Mesendoderm (in vitro differentiated cells): ENCODE results near the gene NUDT3.
A peak's percentile ranks its signal among the peaks of the same experiment; 100 is the strongest.

Experiments used
- DNase-seq: peaks from one replicate; pipeline ENCODE4 v3.0.0; 2013
- H2AK5ac ChIP-seq: 2 replicates; pipeline ENCODE4 v1.6.1; 2013; ENCODE audit warnings: low read length, inconsistent platforms
- H2BK120ac ChIP-seq: 2 replicates; pipeline ENCODE4 v1.6.1; 2013; ENCODE audit warnings: low read depth, mild to moderate bottlenecking, low read length, moderate library complexity, mixed read lengths
- H2BK15ac ChIP-seq: replicated peaks from 2 replicates; pipeline ENCODE4 v1.6.1; 2013; ENCODE audit warnings: low read depth, mild to moderate bottlenecking, moderate library complexity
- H2BK5ac ChIP-seq: 2 replicates; pipeline ENCODE4 v1.6.1; 2013; ENCODE audit warnings: low read length, inconsistent platforms
- H3K18ac ChIP-seq: 2 replicates; pipeline ENCODE4 v1.6.1; 2013; ENCODE audit warnings: mild to moderate bottlenecking, low read length, mixed read lengths
- H3K23ac ChIP-seq: one replicate; pipeline ENCODE4 v1.6.1; 2013; ENCODE audit warnings: low read length
- H3K27ac ChIP-seq: 2 replicates; pipeline ENCODE4 v1.5.1; 2013; ENCODE audit warnings: low read depth, mild to moderate bottlenecking, inconsistent platforms, low read length, moderate library complexity
- H3K27me3 ChIP-seq: 2 replicates; pipeline ENCODE4 v1.6.1; 2013; ENCODE audit warnings: low read length, control low read depth, mild to moderate bottlenecking, inconsistent platforms; ENCODE audit not compliant: insufficient read depth, poor library complexity
- H3K36me3 ChIP-seq: 2 replicates; pipeline ENCODE4 v1.6.1; 2013; ENCODE audit warnings: low read length, inconsistent platforms; ENCODE audit not compliant: control insufficient read depth, insufficient read depth
- H3K4ac ChIP-seq: one replicate; pipeline ENCODE4 v1.6.1; 2013; ENCODE audit warnings: low read depth, mild to moderate bottlenecking, low read length, moderate library complexity
- H3K4me1 ChIP-seq: 2 replicates; pipeline ENCODE4 v1.6.1; 2013; ENCODE audit warnings: low read depth, low read length, inconsistent platforms; ENCODE audit not compliant: control insufficient read depth
- H3K4me2 ChIP-seq: 2 replicates; pipeline ENCODE4 v1.6.1; 2013; ENCODE audit warnings: low read length
- H3K4me3 ChIP-seq: 2 replicates; pipeline ENCODE4 v1.5.1; 2013; ENCODE audit warnings: mild to moderate bottlenecking, low read length
- H3K56ac ChIP-seq: one replicate; pipeline ENCODE4 v1.6.1; 2013; ENCODE audit warnings: low read length
- H3K79me1 ChIP-seq: 2 replicates; pipeline ENCODE4 v1.6.1; 2013; ENCODE audit warnings: low read length, inconsistent platforms
- H3K79me2 ChIP-seq: 2 replicates; pipeline ENCODE4 v1.6.1; 2013; ENCODE audit warnings: mild to moderate bottlenecking, low read length; ENCODE audit not compliant: control insufficient read depth, insufficient read depth
- H3K9ac ChIP-seq: 2 replicates; pipeline ENCODE4 v1.6.1; 2013; ENCODE audit warnings: low read length, inconsistent platforms
- H4K5ac ChIP-seq: one replicate; pipeline ENCODE4 v1.6.1; 2013; ENCODE audit warnings: low read length
- H4K8ac ChIP-seq: one replicate; pipeline ENCODE4 v1.6.1; 2013; ENCODE audit warnings: low read depth, mild to moderate bottlenecking, control low read depth, low read length, moderate library complexity
- WGBS: extraction: QIAGEN DNeasy Blood & Tissue Kit; methylation state at CpG from one replicate; pipeline ENCODE4 v1.1.7; 2013; ENCODE audit warnings: low lambda C conversion rate, missing lambda C conversion rate; ENCODE audit not compliant: insufficient coverage; ENCODE audit errors: extremely low coverage; 5-methylcytosine and 5-hydroxymethylcytosine counted together

The NUDT3 gene

DNA sequence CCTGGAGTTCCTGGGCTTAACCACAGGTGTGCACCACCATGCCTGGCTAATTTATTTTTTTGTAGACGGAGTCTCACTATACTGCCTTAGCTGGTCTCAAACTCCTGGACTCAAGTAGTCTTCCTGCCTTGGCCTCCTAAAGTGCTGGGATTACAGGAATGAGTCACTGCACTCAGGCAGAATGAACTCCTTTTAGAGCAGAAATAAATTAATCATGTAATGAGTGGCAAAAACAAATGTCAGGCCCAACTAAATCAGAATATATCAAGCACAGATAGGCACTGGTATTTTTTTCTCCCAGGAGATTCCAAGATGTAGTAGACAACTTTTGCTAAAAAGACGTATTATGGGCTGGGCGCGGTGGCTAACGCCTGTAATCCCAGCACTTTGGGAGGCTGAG is 30.8 kb upstream of the NUDT3 start:
- Histone ChIP-seq H2BK15ac (no peak overlapping the region), H3K18ac (peak overlapping the region; percentile 8), H4K8ac (no peak overlapping the region), H2BK120ac (no peak overlapping the region), H3K23ac (no peak overlapping the region), H2AK5ac (no peak overlapping the region), H3K27ac (no peak overlapping the region), H2BK5ac (no peak overlapping the region), H4K5ac (no peak overlapping the region), H3K4me2 (no peak overlapping the region), H3K4ac (no peak overlapping the region), H3K9ac (peak overlapping the region; percentile 100), H3K79me2 (peaks cover 32% of the 10 kb centered on the region), H3K79me1 (peaks cover 16% of the 10 kb centered on the region), H3K36me3 (peaks cover 34% of the 10 kb centered on the region), H3K27me3 (no peaks in the 10 kb centered on the region), H3K4me3 (no peak overlapping the region), H3K56ac (no peak overlapping the region), H3K4me1 (peaks cover 4% of the 10 kb centered on the region)
- no peak for DNase-seq
- no CpG with 5 or more reads among the region's 5 CpGs for WGBS

DNA sequence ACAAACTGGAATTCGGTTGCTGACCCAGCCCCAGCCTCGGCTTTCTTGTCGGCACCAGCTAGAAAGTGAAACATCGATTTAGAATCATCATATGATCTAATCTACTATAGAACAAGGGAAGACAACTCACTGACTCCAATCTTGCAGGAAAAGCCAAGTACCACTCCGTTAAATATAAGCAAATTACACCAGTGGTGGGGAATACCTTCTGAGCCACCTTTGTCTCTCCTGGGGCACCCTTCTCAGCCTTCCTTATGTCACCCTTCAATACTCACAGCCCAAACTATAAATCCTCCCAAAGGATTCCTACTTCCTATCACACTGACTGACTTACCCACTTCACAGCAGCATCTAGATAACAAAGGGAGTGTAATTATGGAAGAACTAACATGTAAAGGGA is 25.9 kb upstream of the NUDT3 start:
- H3K79me1 ChIP-seq: peaks cover 6% of the 10 kb centered on the region
- H3K9ac ChIP-seq: no peak overlapping the region
- no peak overlapping the region for H3K56ac ChIP-seq
- H2BK15ac ChIP-seq: no peak overlapping the region
- no peak overlapping the region for H3K27ac ChIP-seq
- H3K4me3 ChIP-seq: no peak overlapping the region
- no peaks in the 10 kb centered on the region for H3K4me1 ChIP-seq
- no peaks in the 10 kb centered on the region for H3K27me3 ChIP-seq
- H2BK5ac ChIP-seq: no peak overlapping the region
- H2AK5ac ChIP-seq: no peak overlapping the region
- H2BK120ac ChIP-seq: no peak overlapping the region
- no peak overlapping the region for H3K4ac ChIP-seq
- no peak overlapping the region for H4K5ac ChIP-seq
- H3K79me2 ChIP-seq: peaks cover 10% of the 10 kb centered on the region
- no peak overlapping the region for H3K4me2 ChIP-seq
- no peak overlapping the region for H3K18ac ChIP-seq
- DNase-seq: no peak
- H3K36me3 ChIP-seq: peaks cover 34% of the 10 kb centered on the region
- WGBS: no CpG with 5 or more reads among the region's 5 CpGs
- no peak overlapping the region for H3K23ac ChIP-seq
- no peak overlapping the region for H4K8ac ChIP-seq

DNA sequence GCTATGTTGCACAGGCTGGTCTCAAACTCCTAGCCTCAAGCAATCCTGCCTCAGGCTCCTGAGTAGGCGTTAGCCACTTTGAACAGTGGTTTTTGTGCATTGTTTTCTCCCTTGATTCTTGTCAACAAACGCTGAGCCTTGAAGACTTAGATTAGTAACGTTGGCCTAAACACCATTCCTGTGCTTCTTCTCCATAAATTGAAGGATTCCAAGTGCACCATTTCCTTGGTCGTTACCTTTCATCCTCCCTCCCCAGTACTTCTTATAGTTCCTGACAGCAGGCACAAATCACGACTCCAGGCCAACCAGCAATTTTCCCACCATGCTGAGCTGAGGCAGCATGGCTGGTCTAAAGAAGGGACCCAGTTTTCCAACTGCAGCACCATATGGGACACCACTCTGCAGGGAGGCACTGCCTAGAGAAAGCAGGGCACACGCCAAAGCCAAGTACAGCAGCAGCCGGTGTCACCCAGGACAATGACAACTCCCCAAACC is 24.5 kb upstream of the NUDT3 start:
- Histone ChIP-seq H4K5ac (no peak overlapping the region), H3K56ac (no peak overlapping the region), H3K9ac (no peak overlapping the region), H3K79me1 (peaks cover 4% of the 10 kb centered on the region), H2BK120ac (no peak overlapping the region), H2BK15ac (no peak overlapping the region), H3K27me3 (no peaks in the 10 kb centered on the region), H2BK5ac (no peak overlapping the region), H3K4me2 (no peak overlapping the region), H3K27ac (no peak overlapping the region), H3K4ac (no peak overlapping the region), H2AK5ac (no peak overlapping the region), H3K4me1 (no peaks in the 10 kb centered on the region), H3K4me3 (no peak overlapping the region), H3K18ac (no peak overlapping the region), H3K36me3 (peaks cover 27% of the 10 kb centered on the region), H4K8ac (no peak overlapping the region), H3K23ac (no peak overlapping the region), H3K79me2 (peaks cover 2% of the 10 kb centered on the region)
- WGBS: no CpG with 5 or more reads among the region's 7 CpGs
- DNase-seq: no peak

DNA sequence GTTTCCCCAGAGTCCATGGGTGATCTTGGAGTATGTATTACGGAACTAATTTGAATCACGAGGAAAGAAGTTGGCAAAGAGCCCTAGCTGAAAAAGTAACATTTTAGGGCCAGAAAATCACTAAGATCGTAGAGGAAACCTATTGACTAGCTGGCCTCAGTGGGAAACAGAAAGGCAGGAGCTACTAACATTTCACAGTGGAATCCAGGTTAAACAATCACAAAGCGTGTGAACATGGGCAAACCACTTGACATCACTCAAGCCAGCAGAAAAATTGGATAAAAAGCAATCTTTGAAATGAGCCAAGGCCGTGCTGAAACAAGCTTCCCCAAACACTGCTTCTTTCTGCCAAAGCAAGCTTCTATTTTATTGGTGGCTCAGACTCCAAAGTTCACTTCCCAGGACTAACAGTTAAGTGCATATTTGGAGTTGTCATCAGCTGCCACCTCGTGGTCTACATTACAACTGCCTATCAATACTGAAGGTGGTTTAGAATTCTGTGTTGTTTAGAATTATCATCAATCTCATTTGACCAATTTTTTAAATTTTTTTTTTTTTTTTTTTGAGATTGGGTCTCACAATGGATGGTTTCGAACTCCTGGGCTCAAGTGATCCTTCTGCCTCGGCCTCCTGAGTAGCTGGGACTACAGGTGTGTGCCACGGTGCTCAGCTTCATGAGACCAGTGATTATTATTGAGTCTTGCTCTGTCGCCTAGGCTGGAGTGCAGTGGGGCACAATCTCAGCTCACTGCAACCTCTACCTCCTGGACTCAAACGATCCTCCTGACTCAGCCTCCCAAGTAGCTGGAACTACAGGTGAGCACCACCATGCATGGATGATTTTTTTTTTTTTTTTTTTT is 22.8 kb upstream of the NUDT3 start:
- H3K79me1 ChIP-seq: peaks cover 2% of the 10 kb centered on the region
- no peak overlapping the region for H2AK5ac ChIP-seq
- H4K8ac ChIP-seq: no peak overlapping the region
- H3K27ac ChIP-seq: no peak overlapping the region
- H2BK5ac ChIP-seq: no peak overlapping the region
- H3K4ac ChIP-seq: no peak overlapping the region
- no peak overlapping the region for H4K5ac ChIP-seq
- H3K4me2 ChIP-seq: no peak overlapping the region
- no CpG with 5 or more reads among the region's 11 CpGs for WGBS
- no peaks in the 10 kb centered on the region for H3K79me2 ChIP-seq
- no peak overlapping the region for H3K9ac ChIP-seq
- no peak overlapping the region for H3K23ac ChIP-seq
- DNase-seq: peak; percentile 48
- H3K36me3 ChIP-seq: peaks cover 18% of the 10 kb centered on the region
- no peak overlapping the region for H2BK15ac ChIP-seq
- no peak overlapping the region for H3K18ac ChIP-seq
- no peak overlapping the region for H3K56ac ChIP-seq
- no peaks in the 10 kb centered on the region for H3K4me1 ChIP-seq
- H3K4me3 ChIP-seq: no peak overlapping the region
- H3K27me3 ChIP-seq: no peaks in the 10 kb centered on the region
- H2BK120ac ChIP-seq: no peak overlapping the region

DNA sequence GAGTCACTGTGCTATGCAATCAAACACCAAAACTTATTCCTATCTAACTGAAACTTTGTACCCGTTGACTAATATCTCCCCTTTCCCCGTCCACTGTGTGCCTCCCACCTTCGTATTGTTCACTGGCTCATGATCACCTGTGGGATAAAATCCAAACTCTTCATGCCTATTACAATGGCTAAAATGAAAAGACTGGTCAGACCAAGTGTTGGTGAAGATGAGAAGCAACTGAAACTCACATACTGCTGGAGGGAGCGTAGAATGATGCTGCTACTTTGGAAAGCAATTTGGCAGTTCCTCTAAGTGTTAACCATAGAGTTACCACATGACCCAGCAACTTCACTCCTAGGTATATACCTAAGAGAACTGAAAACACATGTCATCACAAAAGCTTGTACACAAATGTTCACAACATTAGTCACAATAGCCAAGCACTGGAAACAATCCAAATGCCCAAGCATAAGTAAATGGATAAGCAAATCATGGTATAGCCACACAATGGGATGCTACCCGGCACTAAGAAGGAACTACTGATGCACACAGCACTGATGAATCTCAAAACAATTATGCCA is 20.3 kb upstream of the NUDT3 start:
- Histone ChIP-seq H4K5ac (no peak overlapping the region), H3K27me3 (no peaks in the 10 kb centered on the region), H3K4me2 (no peak overlapping the region), H3K18ac (no peak overlapping the region), H3K36me3 (peaks cover 8% of the 10 kb centered on the region), H2BK15ac (no peak overlapping the region), H3K27ac (no peak overlapping the region), H3K79me1 (no peaks in the 10 kb centered on the region), H3K4me3 (no peak overlapping the region), H3K9ac (no peak overlapping the region), H4K8ac (no peak overlapping the region), H2BK120ac (no peak overlapping the region), H2BK5ac (no peak overlapping the region), H3K79me2 (no peaks in the 10 kb centered on the region), H2AK5ac (no peak overlapping the region), H3K23ac (no peak overlapping the region), H3K4ac (no peak overlapping the region), H3K4me1 (no peaks in the 10 kb centered on the region), H3K56ac (no peak overlapping the region)
- WGBS: no CpG with 5 or more reads among the region's 5 CpGs
- DNase-seq: no peak
